GM03348 (cell line): ENCODE results near the gene GPR85.
"Not testable (repeated sequence)": the region's sequence is repeated elsewhere in the genome, so short reads cannot be mapped to it uniquely, and the experiment has no call there.

ENCODE experiments used
- DNase-seq: peaks from one replicate; pipeline ENCODE4 v3.0.0; 2012; ENCODE audit warnings: low spot score

GPR85 gene

GRCh38 chr7:113086431-113086888 is at the start of gene GPR85:
Gene GPR85, minus strand, starts transcription at chr7:113086827. Its CDS starts 2,106 bp downstream, at chr7:113084721.
- peak; percentile 90 for DNase-seq

- no peak for DNase-seq
Observed at GRCh38 chr7:113134025-113134424, 47.4 kb upstream of the GPR85 start.

GRCh38 chr7:113131367-113131766 is 44.7 kb upstream of the GPR85 start:
- no peak for DNase-seq

- DNase-seq: peak; percentile 17
Observed at GRCh38 chr7:113128031-113128430, 41.4 kb upstream of the GPR85 start.

- no peak for DNase-seq
Observed at GRCh38 chr7:113125728-113126127, 39.1 kb upstream of the GPR85 start.

GRCh38 chr7:113122744-113123143 is 36.1 kb upstream of the GPR85 start:
- DNase-seq: no peak

- DNase-seq: no peak
Observed at GRCh38 chr7:113120647-113121046, 34.0 kb upstream of the GPR85 start.

- no peak for DNase-seq
Observed at GRCh38 chr7:113119429-113119828, 32.8 kb upstream of the GPR85 start.

- peak; percentile 91 for DNase-seq
Observed at GRCh38 chr7:113118074-113118959, 31.7 kb upstream of the GPR85 start, which contains the start of gene SMIM30. Gene SMIM30, minus strand, starts transcription at chr7:113118554. Its CDS starts 976 bp downstream, at chr7:113117578.

GRCh38 chr7:113117374-113117774 is 30.7 kb upstream of the GPR85 start:
- DNase-seq: not testable (repeated sequence)

- DNase-seq: no peak
Observed at GRCh38 chr7:113113912-113114311, 27.3 kb upstream of the GPR85 start.

GRCh38 chr7:113109718-113110117 is 23.1 kb upstream of the GPR85 start:
- DNase-seq: no peak

- DNase-seq: no peak
Observed at GRCh38 chr7:113100121-113100603, 13.5 kb upstream of the GPR85 start.

GRCh38 chr7:113099284-113099919 is 12.8 kb upstream of the GPR85 start:
- DNase-seq: no peak

GRCh38 chr7:113094517-113095249 is 8.1 kb upstream of the GPR85 start:
- no peak for DNase-seq

- no peak for DNase-seq
Observed at GRCh38 chr7:113093561-113093960, 6.9 kb upstream of the GPR85 start.

GRCh38 chr7:113092762-113093161 is 6.1 kb upstream of the GPR85 start:
- DNase-seq: no peak

- peak; percentile 74 for DNase-seq
Observed at GRCh38 chr7:113087071-113087998, 708 bp upstream of the GPR85 start.

GRCh38 chr7:113085781-113086390 is 741 bp downstream of the GPR85 start:
- peak; percentile 7 for DNase-seq

- no peak for DNase-seq
Observed at GRCh38 chr7:113084496-113085172, 2.0 kb downstream of the GPR85 start.
